WERI-Rb-1 (cell line): ENCODE data around the gene TRIO.

ENCODE experiments used
- DNase-seq: peaks from one replicate; pipeline ENCODE4 v3.0.0-alpha.2; 2020
- H3K27ac ChIP-seq: fragments of 250-450 bp; sonication (Bioruptor Pico); 2 replicates; pipeline ENCODE4 v1.5.1; 2020; ENCODE audit warnings: mild to moderate bottlenecking, moderate library complexity
- H3K27me3 ChIP-seq: fragments of 250-450 bp; sonication (Bioruptor Pico); 2 replicates; pipeline ENCODE4 v1.5.1; 2021; ENCODE audit warnings: mild to moderate bottlenecking, low read depth, moderate library complexity; ENCODE audit not compliant: insufficient read depth, severe bottlenecking
- H3K36me3 ChIP-seq: fragments of 250-450 bp; sonication (Bioruptor Pico); 2 replicates; pipeline ENCODE4 v1.5.1; 2020; ENCODE audit warnings: mild to moderate bottlenecking, moderate library complexity
- H3K4me3 ChIP-seq: 2 replicates; pipeline ENCODE4 v1.5.1; 2011; ENCODE audit warnings: low read depth, mild to moderate bottlenecking, control low read depth, low read length
- H3K9me3 ChIP-seq: fragments of 250-450 bp; sonication (Bioruptor Pico); 2 replicates; pipeline ENCODE4 v1.5.1; 2021; ENCODE audit warnings: mild to moderate bottlenecking, moderate library complexity; ENCODE audit not compliant: severe bottlenecking
- CTCF ChIP-seq: IDR thresholded peaks from 2 replicates; pipeline ENCODE4 v1.5.1; 2011; ENCODE audit warnings: low read depth, mild to moderate bottlenecking, control low read depth, inconsistent platforms, low read length

Gene TRIO

DNA sequence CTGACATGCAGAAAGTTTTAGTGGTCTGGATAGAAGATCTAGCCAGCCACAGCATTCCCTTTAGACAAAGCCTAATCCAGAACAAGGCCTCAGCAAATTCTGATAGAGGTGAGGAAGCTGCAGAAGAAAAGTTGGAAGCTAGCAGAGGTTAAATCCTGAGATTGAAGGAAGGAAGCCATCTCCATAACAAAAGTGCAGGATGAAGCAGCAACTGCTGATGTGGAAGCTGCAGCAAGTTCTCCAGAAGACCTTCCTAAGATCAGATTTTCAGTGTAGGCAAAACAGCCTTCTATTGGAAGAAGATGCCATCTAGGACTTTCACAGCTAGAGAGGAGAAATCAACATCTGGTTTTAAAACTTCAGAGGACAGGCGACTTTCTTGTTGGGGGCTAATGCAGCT, 77.5 kb downstream of the TRIO start:
- H3K9me3 ChIP-seq = no peaks in the 10 kb centered on the region
- no peak overlapping the region for H3K27ac ChIP-seq
- no peak for TF ChIP-seq CTCF
- DNase-seq = no peak
- H3K36me3 ChIP-seq = no peaks in the 10 kb centered on the region
- H3K4me3 ChIP-seq = no peak overlapping the region
- H3K27me3 ChIP-seq = peaks cover 16% of the 10 kb centered on the region

DNA sequence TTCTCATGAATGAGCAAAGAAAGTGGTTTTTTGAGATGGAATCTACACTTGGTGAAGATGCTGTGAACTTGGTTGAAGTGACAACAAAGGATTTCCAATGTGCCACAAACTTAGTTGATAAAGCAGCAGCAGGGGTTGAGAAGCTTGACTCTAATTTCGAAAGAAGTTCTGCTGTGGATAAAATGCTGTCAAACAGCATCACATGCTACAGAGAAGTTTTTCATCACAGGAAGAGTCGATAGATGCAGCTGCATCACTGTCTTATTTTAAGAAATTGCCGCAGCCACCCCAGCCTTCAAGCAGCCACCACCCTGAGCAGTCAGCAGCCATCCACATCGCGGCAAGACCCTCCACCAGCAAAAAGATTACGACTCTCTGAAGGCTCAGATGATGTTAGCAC, 78.6 kb downstream of the TRIO start:
- Histone ChIP-seq H3K27me3 (peaks cover 8% of the 10 kb centered on the region), H3K4me3 (no peak overlapping the region), H3K36me3 (no peaks in the 10 kb centered on the region), H3K9me3 (no peaks in the 10 kb centered on the region), H3K27ac (no peak overlapping the region)
- no peak for DNase-seq
- no peak for TF ChIP-seq CTCF

- Histone ChIP-seq H3K27me3 (peaks cover 8% of the 10 kb centered on the region), H3K27ac (no peak overlapping the region), H3K4me3 (no peak overlapping the region), H3K9me3 (no peaks in the 10 kb centered on the region), H3K36me3 (no peaks in the 10 kb centered on the region)
- no peak for TF ChIP-seq CTCF
- no peak for DNase-seq
Observed at GRCh38 chr5:14222206-14222605, 79.1 kb downstream of the TRIO start.

GRCh38 chr5:14223372-14223771, 80.2 kb downstream of the TRIO start:
- Histone ChIP-seq H3K27ac (no peak overlapping the region), H3K36me3 (no peaks in the 10 kb centered on the region), H3K4me3 (no peak overlapping the region), H3K27me3 (peaks cover 8% of the 10 kb centered on the region), H3K9me3 (no peaks in the 10 kb centered on the region)
- DNase-seq = peak; percentile 71
- no peak for TF ChIP-seq CTCF

- DNase-seq = no peak
- no peaks in the 10 kb centered on the region for H3K36me3 ChIP-seq
- TF ChIP-seq CTCF = no peak
Observed at GRCh38 chr5:14225173-14225834, 82.2 kb downstream of the TRIO start.

DNA sequence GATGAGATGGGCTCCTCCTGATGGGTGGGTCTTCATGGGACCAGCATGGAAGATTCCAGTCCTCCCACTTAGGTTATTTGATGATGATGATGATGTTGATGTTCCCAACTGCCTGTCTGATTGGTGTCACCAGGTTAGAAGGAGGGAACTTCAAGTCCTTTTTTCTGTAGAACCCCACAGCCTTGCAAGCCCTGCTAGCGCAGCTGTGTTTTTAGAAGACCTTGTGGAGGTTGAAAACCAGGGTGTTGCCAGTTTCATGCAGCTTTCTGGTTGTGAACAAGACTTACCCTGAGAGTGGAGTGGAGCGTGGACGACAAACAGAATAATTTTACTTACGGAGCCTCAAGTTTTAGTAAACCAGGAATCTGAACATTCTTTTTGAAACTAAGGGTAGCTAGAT, 83.0 kb downstream of the TRIO start:
- no peaks in the 10 kb centered on the region for H3K9me3 ChIP-seq
- H3K4me3 ChIP-seq = no peak overlapping the region
- no peak for DNase-seq
- H3K27me3 ChIP-seq = peaks cover 8% of the 10 kb centered on the region
- no peak overlapping the region for H3K27ac ChIP-seq
- TF ChIP-seq CTCF = no peak
- no peaks in the 10 kb centered on the region for H3K36me3 ChIP-seq

More at GRCh38 chr5:14225173-14225834, 82.2 kb downstream of the TRIO start:
- Histone ChIP-seq H3K27ac (no peak overlapping the region), H3K9me3 (no peaks in the 10 kb centered on the region), H3K27me3 (peaks cover 8% of the 10 kb centered on the region), H3K4me3 (no peak overlapping the region)
